ENCODE results near the gene PSMG3.

DNA sequence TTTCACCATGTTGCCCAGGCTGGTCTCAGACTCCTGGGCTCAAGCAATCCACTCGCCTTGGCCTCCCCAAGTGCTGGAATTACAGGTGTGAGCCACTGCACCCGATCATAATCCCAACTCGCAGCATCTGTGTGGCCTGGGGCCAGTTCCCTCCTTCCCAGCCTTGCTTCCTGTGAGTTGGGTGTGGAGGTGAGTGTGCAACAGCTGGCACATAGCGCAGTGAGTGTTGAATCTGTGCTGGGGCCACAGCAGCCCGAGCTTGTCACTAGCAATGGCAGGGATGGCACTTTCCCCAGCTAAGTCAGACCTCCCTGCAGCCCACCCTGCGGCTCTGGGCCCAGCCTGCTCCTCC is 26.0 kb downstream of the PSMG3 start:
- TF ChIP-seq, protein P1, sequence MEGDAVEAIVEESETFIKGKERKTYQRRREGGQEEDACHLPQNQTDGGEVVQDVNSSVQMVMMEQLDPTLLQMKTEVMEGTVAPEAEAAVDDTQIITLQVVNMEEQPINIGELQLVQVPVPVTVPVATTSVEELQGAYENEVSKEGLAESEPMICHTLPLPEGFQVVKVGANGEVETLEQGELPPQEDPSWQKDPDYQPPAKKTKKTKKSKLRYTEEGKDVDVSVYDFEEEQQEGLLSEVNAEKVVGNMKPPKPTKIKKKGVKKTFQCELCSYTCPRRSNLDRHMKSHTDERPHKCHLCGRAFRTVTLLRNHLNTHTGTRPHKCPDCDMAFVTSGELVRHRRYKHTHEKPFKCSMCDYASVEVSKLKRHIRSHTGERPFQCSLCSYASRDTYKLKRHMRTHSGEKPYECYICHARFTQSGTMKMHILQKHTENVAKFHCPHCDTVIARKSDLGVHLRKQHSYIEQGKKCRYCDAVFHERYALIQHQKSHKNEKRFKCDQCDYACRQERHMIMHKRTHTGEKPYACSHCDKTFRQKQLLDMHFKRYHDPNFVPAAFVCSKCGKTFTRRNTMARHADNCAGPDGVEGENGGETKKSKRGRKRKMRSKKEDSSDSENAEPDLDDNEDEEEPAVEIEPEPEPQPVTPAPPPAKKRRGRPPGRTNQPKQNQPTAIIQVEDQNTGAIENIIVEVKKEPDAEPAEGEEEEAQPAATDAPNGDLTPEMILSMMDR (IDR thresholded peaks at IDR 0.05 in 4 of 5, conservative IDR thresholded peaks at IDR 0.05 in 1 of 5) = no peak
- TF ChIP-seq POLR2A (IDR thresholded peaks at IDR 0.05) = no peak

Data from gastrocnemius medialis (tissue), 4 donors.